Endothelial cell of umbilical vein (primary cell): ENCODE results near the gene OR52L1. TPM values are rescaled to one million over a fixed set of nuclear protein-coding genes. Genes with fewer than 3 reads are reported as not detected.

Experiments used
- BruUV-seq: library from RNA; stranded (reverse); fragments of 400-500 nt; replicated peaks from 2 replicates; lab custom pipeline; 2021; lab: Mats Ljungman, UMichigan
- CTCF ChIA-PET: fragments of 300-600, 350-600 bp; sonication (Branson Sonifier 250); formaldehyde crosslinking; loops from one replicate; lab custom pipeline; 2021; ENCODE audit warnings: antibody characterized with exemption, inconsistent platforms; lab: Charles Lee
- POLR2A ChIA-PET: fragments of 300-600, 350-600 bp; sonication (Branson Sonifier 250); formaldehyde crosslinking; loops from one replicate; lab custom pipeline; 2021; ENCODE audit warnings: antibody characterized with exemption, inconsistent platforms; lab: Charles Lee
- DNase-seq: peaks from one replicate; pipeline ENCODE4 v3.0.0-alpha.2; 2011; ENCODE audit warnings: low read depth, low spot score
- FAIRE-seq: peaks from 2 replicates; lab custom pipeline; 2011; peaks lifted over from hg19 to GRCh38; lab: Jason Lieb, UNC
- H2AFZ ChIP-seq: 2 replicates; pipeline ENCODE4 v1.6.0; 2012; ENCODE audit warnings: low read depth, low read length, control low read depth, inconsistent platforms
- H3K27ac ChIP-seq: 2 replicates; pipeline ENCODE4 v1.5.1; 2011; ENCODE audit warnings: low read depth, mild to moderate bottlenecking, control low read depth, low read length, moderate library complexity; ENCODE audit not compliant: insufficient read depth
- H3K27me3 ChIP-seq, 2 experiments: 2 replicates each; pipeline versions ENCODE4 v1.6.0 to v1.6.1; 2011; ENCODE audit warnings: low read length in 2 of 2, mixed read lengths in 1 of 2; ENCODE audit not compliant: control insufficient read depth in 2 of 2, insufficient read depth in 2 of 2
- H3K36me3 ChIP-seq, 2 experiments: 2 replicates in 1 of 2; 3 replicates in 1 of 2; pipeline ENCODE4 v1.5.1; 2011; ENCODE audit warnings: low read length in 2 of 2, mild to moderate bottlenecking in 1 of 2, moderate library complexity in 1 of 2; ENCODE audit not compliant: control insufficient read depth in 2 of 2, insufficient read depth in 2 of 2; ENCODE audit errors: extremely low read depth in 1 of 2
- H3K4me1 ChIP-seq: 3 replicates; pipeline ENCODE4 v1.5.1; 2011; ENCODE audit warnings: mild to moderate bottlenecking, low read length; ENCODE audit not compliant: control insufficient read depth, insufficient read depth; ENCODE audit errors: extremely low read depth
- H3K4me2 ChIP-seq: 2 replicates; pipeline ENCODE4 v1.6.1; 2011; ENCODE audit warnings: low read length, control low read depth, mixed read lengths; ENCODE audit not compliant: insufficient read depth
- H3K4me3 ChIP-seq, 3 experiments: fragments of 200-600 bp in 1 of 3; sonication (generic), shearing (Covaris generic) in 1 of 3; replicated peaks in 1 of 3; 2 replicates each; pipeline ENCODE4 v1.5.1; 2011 to 2016; ENCODE audit warnings: control low read depth in 3 of 3, low read length in 3 of 3, mild to moderate bottlenecking in 2 of 3, inconsistent platforms in 1 of 3, low read depth in 1 of 3, moderate library complexity in 1 of 3; ENCODE audit not compliant: insufficient read depth in 1 of 3
- H3K79me2 ChIP-seq: 2 replicates; pipeline ENCODE4 v1.6.0; 2012; ENCODE audit warnings: low read length, inconsistent platforms; ENCODE audit not compliant: control insufficient read depth, insufficient read depth
- H3K9ac ChIP-seq: replicated peaks from 2 replicates; pipeline ENCODE3; 2011; ENCODE audit warnings: low read length, control low read depth; ENCODE audit not compliant: insufficient read depth; ENCODE audit errors: extremely low read depth
- H3K9me1 ChIP-seq: replicated peaks from 3 replicates; pipeline ENCODE4 v1.6.0; 2011; ENCODE audit warnings: mild to moderate bottlenecking, low read length; ENCODE audit not compliant: control insufficient read depth, insufficient read depth; ENCODE audit errors: extremely low read depth
- H3K9me3 ChIP-seq: replicated peaks from 2 replicates; pipeline ENCODE4 v1.5.1; 2012; ENCODE audit warnings: low read length, inconsistent platforms; ENCODE audit not compliant: control insufficient read depth, insufficient read depth
- H4K20me1 ChIP-seq: replicated peaks from 2 replicates; pipeline ENCODE3; 2011; ENCODE audit warnings: mild to moderate bottlenecking, low read length; ENCODE audit not compliant: control insufficient read depth, insufficient read depth; ENCODE audit errors: extremely low read depth
- CTCF ChIP-seq, 2 donors: IDR thresholded peaks; 1 replicate in 1 of 2; 2 replicates in 1 of 2; pipeline ENCODE4 v1.5.1; 2011; ENCODE audit warnings: low read length in 2 of 2, mild to moderate bottlenecking in 2 of 2, moderate library complexity in 2 of 2, control low read depth in 1 of 2, inconsistent platforms in 1 of 2, low read depth in 1 of 2; ENCODE audit not compliant: insufficient read depth in 1 of 2; ENCODE audit errors: extremely low read depth in 1 of 2
- EZH2 ChIP-seq: IDR thresholded peaks from 2 replicates; pipeline ENCODE4 v1.6.1; 2012; ENCODE audit warnings: borderline replicate concordance, low read depth, mild to moderate bottlenecking, moderate library complexity, low read length, inconsistent platforms; ENCODE audit not compliant: severe bottlenecking
- FOS ChIP-seq: IDR thresholded peaks from 2 replicates; pipeline ENCODE4 v1.6.1; 2011; ENCODE audit warnings: mild to moderate bottlenecking, low read length, moderate library complexity, borderline replicate concordance; ENCODE audit not compliant: insufficient read depth
- GATA2 ChIP-seq: IDR thresholded peaks from 2 replicates; pipeline ENCODE4 v1.7.0; 2011; ENCODE audit warnings: low read depth, mild to moderate bottlenecking, moderate library complexity, mixed read lengths, low read length; ENCODE audit not compliant: insufficient read length, insufficient read depth
- JUN ChIP-seq: IDR thresholded peaks from 2 replicates; pipeline ENCODE4 v1.6.1; 2011; ENCODE audit warnings: borderline replicate concordance, low read depth; ENCODE audit not compliant: insufficient read length, insufficient read depth
- MAX ChIP-seq: IDR thresholded peaks from 2 replicates; pipeline ENCODE4 v1.6.1; 2011; ENCODE audit not compliant: insufficient read depth, insufficient read length
- MYC ChIP-seq: IDR thresholded peaks from one replicate; pipeline ENCODE4 v1.6.1; 2011; ENCODE audit warnings: mild to moderate bottlenecking, low read depth, low read length
- POLR2A ChIP-seq: IDR thresholded peaks from 2 replicates; pipeline ENCODE4 v1.6.1; 2012; ENCODE audit warnings: low read depth, mild to moderate bottlenecking, control low read depth, low read length
- POLR2AphosphoS5 ChIP-seq: IDR thresholded peaks from 2 replicates; pipeline ENCODE4 v1.6.1; 2012; ENCODE audit warnings: low read depth, mild to moderate bottlenecking, control low read depth, low read length, moderate library complexity; ENCODE audit not compliant: insufficient read depth
- dilution Hi-C: fragments of 300-500 bp; cut with MboI; formaldehyde crosslinking; loops from one replicate; pipeline ENCODE4 v1.15.0; 2019; ENCODE audit warnings: low sequenced_read_pairs; ENCODE audit not compliant: extremely low pct_ligation_motif_present
- intact Hi-C: fragments of 100-400 bp; cut with micrococcal nuclease; formaldehyde crosslinking; loops from one replicate; pipeline ENCODE4 v1.10.0; 2022
- polyA plus RNA-seq, 4 experiments: library from polyadenylated mRNA; depleted of rRNA in 3 of 4; stranded (reverse) in 3 of 4; unstranded in 1 of 4; fragments of >200 nt; gene quantifications; 2 replicates each; pipeline versions ENCODE4 v1.2.1 to v1.2.3, GENCODE V29; 2011 to 2012; ENCODE audit warnings: missing spikeins in 1 of 4
- total RNA-seq: library from RNA; stranded (reverse); gene quantifications from 2 replicates; pipeline ENCODE4 v1.2.3, GENCODE V29; 2021

The OR52L1 gene
- total and polyA plus RNA-seq, 2 donors (not counting 3 experiments of a cell fraction or from before 2014, with no cell fraction given): 0.07 TPM; not detected in 1

GRCh38 chr11:5973530-5973929 is 13.3 kb downstream of the OR52L1 start:
- Histone ChIP-seq H3K79me2 (no peaks in the 10 kb centered on the region), H3K36me3 (no peaks in the 10 kb centered on the region), H3K4me1 (no peaks in the 10 kb centered on the region), H3K9me3 (no peaks in the 10 kb centered on the region), H3K9me1 (no peaks in the 10 kb centered on the region), H4K20me1 (no peaks in the 10 kb centered on the region), H3K27ac (no peak overlapping the region), H3K4me3 (no peak overlapping the region), H3K4me2 (no peak overlapping the region), H2AFZ (no peak overlapping the region), H3K27me3 (no peaks in the 10 kb centered on the region), H3K9ac (no peak overlapping the region)
- FAIRE-seq (no peak), DNase-seq (no peak)
- ChIA-PET POLR2A (no interaction called here), CTCF (no interaction called here)
- intact Hi-C loops: no loop called here
- BruUV-seq: no TSS peak
- dilution Hi-C loops: no loop called here
- TF ChIP-seq MAX: no peak
- no peak for TF ChIP-seq JUN
- TF ChIP-seq MYC: no peak
- TF ChIP-seq GATA2: no peak
- no peak for TF ChIP-seq FOS
- no peak for TF ChIP-seq POLR2A

- dilution Hi-C loops: no loop called here
- Histone ChIP-seq H2AFZ (no peak within 1 kb of the TSS), H3K9me1 (no peaks in the 10 kb centered on the region), H3K4me1 (no peaks in the 10 kb centered on the region), H4K20me1 (no peaks in the 10 kb centered on the region), H3K36me3 (no peaks in the 10 kb centered on the region), H3K4me3 (no peak within 1 kb of the TSS), H3K9ac (no peak within 1 kb of the TSS), H3K27ac (no peak within 1 kb of the TSS), H3K4me2 (no peak within 1 kb of the TSS), H3K79me2 (no peaks in the 10 kb centered on the region), H3K27me3 (no peaks in the 10 kb centered on the region), H3K9me3 (no peaks in the 10 kb centered on the region)
- BruUV-seq: no TSS peak
- FAIRE-seq: no peak
- intact Hi-C loops: no loop called here
- no peak for DNase-seq
- POLR2A ChIA-PET: no interaction called here
- TF ChIP-seq FOS (no peak), CTCF (IDR thresholded peaks at IDR 0.05; ENCODE audit: extremely low read depth in 1 of 2, insufficient read depth in 1 of 2, low read depth in 1 of 2, low read length in 2 of 2) (no peak), POLR2A (no peak), GATA2 (no peak), POLR2AphosphoS5 (no peak), MAX (no peak), EZH2 (no peak), MYC (no peak), JUN (no peak)
- CTCF ChIA-PET: no interaction called here
Observed at GRCh38 chr11:5968394-5968793, 18.4 kb downstream of the OR52L1 start, which contains the start of gene OR56A5. OR56A5 (minus strand) TSS chr11:5968494; CDS start chr11:5968494, 0 bp downstream.
